Ishikawa (cell line): ENCODE results near the gene EML6.

Source experiments
- CREB1 ChIP-seq: IDR thresholded peaks from 2 replicates; pipeline ENCODE4 v1.6.1; 2012; ENCODE audit warnings: low read depth
- EGR1 ChIP-seq: IDR thresholded peaks from 2 replicates; pipeline ENCODE4 v1.6.1; 2012
- EP300 ChIP-seq: IDR thresholded peaks from 2 replicates; pipeline ENCODE4 v1.6.1; 2012; ENCODE audit warnings: borderline replicate concordance
- FOXM1 ChIP-seq: IDR thresholded peaks from 2 replicates; pipeline ENCODE4 v1.6.1; 2012; ENCODE audit warnings: low read depth, borderline replicate concordance
- MAX ChIP-seq: IDR thresholded peaks from 2 replicates; pipeline ENCODE4 v1.6.1; 2012
- RAD21 ChIP-seq: IDR thresholded peaks from 2 replicates; pipeline ENCODE4 v1.6.1; 2012; ENCODE audit warnings: low read depth
- REST ChIP-seq: IDR thresholded peaks from 2 replicates; pipeline ENCODE4 v1.6.1; 2012; ENCODE audit warnings: low read depth, mild to moderate bottlenecking
- USF1 ChIP-seq: IDR thresholded peaks from 2 replicates; pipeline ENCODE4 v1.6.1; 2012
- YY1 ChIP-seq: IDR thresholded peaks from 2 replicates; pipeline ENCODE4 v1.6.1; 2012; ENCODE audit warnings: low read depth

- no peak for TF ChIP-seq REST
- TF ChIP-seq FOXM1 = no peak
- no peak for TF ChIP-seq RAD21
- no peak for TF ChIP-seq USF1
- no peak for TF ChIP-seq CREB1
- no peak for TF ChIP-seq MAX
- no peak for TF ChIP-seq EP300
- no peak for TF ChIP-seq YY1
- no peak for TF ChIP-seq EGR1
Measured at GRCh38 chr2:54944724-54945326, 221.4 kb downstream of the EML6 start.
